Measurements from ENCODE around the gene TC2N.
"Not testable (repeated sequence)": the region's sequence is repeated elsewhere in the genome, so short reads cannot be mapped to it uniquely, and the experiment has no call there.

TC2N gene

GRCh38 chr14:91867316-91867988 lies at the start of gene TC2N:
Gene TC2N (minus strand): TSS chr14:91867536. CDS start chr14:91813769, 53,767 bp downstream.
- no peak for DNase-seq (ENCODE audit: low spot score)

GRCh38 chr14:91912035-91912434 lies 44.7 kb upstream of the TC2N start:
- DNase-seq (ENCODE audit: low spot score), result no peak

GRCh38 chr14:91911474-91912032 lies 44.2 kb upstream of the TC2N start:
- peak; percentile 56 for DNase-seq (ENCODE audit: low spot score)

GRCh38 chr14:91910196-91910595 lies 42.9 kb upstream of the TC2N start:
- no peak for DNase-seq (ENCODE audit: low spot score)

- no peak for DNase-seq (ENCODE audit: low spot score)
Measured at GRCh38 chr14:91906374-91906773, 39.0 kb upstream of the TC2N start.

- no peak for DNase-seq (ENCODE audit: low spot score)
Measured at GRCh38 chr14:91904956-91905645, 37.8 kb upstream of the TC2N start.

- no peak for DNase-seq (ENCODE audit: low spot score)
Measured at GRCh38 chr14:91904483-91904882, 37.1 kb upstream of the TC2N start.

GRCh38 chr14:91903070-91903469 lies 35.7 kb upstream of the TC2N start:
- DNase-seq (ENCODE audit: low spot score), result no peak

GRCh38 chr14:91902336-91902735 lies 35.0 kb upstream of the TC2N start:
- DNase-seq (ENCODE audit: low spot score), result no peak

GRCh38 chr14:91901449-91902226 lies 34.3 kb upstream of the TC2N start:
- DNase-seq (ENCODE audit: low spot score), result peak; percentile 30

- DNase-seq (ENCODE audit: low spot score), result no peak
Measured at GRCh38 chr14:91899806-91900205, 32.5 kb upstream of the TC2N start.

- DNase-seq (ENCODE audit: low spot score), result no peak
Measured at GRCh38 chr14:91899213-91899612, 31.9 kb upstream of the TC2N start.

GRCh38 chr14:91898372-91898771 lies 31.0 kb upstream of the TC2N start:
- no peak for DNase-seq (ENCODE audit: low spot score)

GRCh38 chr14:91897716-91898115 lies 30.4 kb upstream of the TC2N start:
- DNase-seq (ENCODE audit: low spot score), result not testable (repeated sequence)

GRCh38 chr14:91897106-91897701 lies 29.9 kb upstream of the TC2N start:
- peak; percentile 79 for DNase-seq (ENCODE audit: low spot score)

GRCh38 chr14:91896419-91896818 lies 29.1 kb upstream of the TC2N start:
- DNase-seq (ENCODE audit: low spot score), result no peak

GRCh38 chr14:91893669-91894068 lies 26.3 kb upstream of the TC2N start:
- DNase-seq (ENCODE audit: low spot score), result no peak

GRCh38 chr14:91893007-91893406 lies 25.7 kb upstream of the TC2N start:
- no peak for DNase-seq (ENCODE audit: low spot score)

GRCh38 chr14:91891721-91892220 lies 24.4 kb upstream of the TC2N start:
- DNase-seq (ENCODE audit: low spot score), result peak; percentile 45

GRCh38 chr14:91891101-91891500 lies 23.8 kb upstream of the TC2N start:
- no peak for DNase-seq (ENCODE audit: low spot score)

- DNase-seq (ENCODE audit: low spot score), result no peak
Measured at GRCh38 chr14:91890291-91890749, 23.0 kb upstream of the TC2N start.

All from AG08395 (cell line).